ENCODE data around the gene CREB5.

DNA sequence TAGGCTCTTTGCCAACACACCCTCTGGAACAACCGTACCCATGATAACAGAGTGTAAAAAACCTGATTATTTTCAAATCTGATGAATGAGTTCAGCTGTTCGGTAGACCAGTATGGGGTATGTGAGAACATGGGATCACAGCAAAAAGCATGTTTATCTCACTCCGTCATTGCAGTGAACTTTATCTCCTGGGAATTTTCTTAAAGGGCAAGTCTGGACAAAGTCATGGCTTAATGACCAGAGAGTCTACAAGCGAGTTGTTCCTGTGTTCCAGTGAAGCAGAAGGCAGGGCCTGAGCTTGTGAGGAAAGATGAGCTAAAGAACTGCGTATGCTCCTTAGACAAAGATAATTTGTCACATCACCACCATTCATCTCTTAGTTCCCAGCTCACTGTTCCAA, 326.1 kb downstream of the CREB5 start:
- TF ChIP-seq, protein P1, sequence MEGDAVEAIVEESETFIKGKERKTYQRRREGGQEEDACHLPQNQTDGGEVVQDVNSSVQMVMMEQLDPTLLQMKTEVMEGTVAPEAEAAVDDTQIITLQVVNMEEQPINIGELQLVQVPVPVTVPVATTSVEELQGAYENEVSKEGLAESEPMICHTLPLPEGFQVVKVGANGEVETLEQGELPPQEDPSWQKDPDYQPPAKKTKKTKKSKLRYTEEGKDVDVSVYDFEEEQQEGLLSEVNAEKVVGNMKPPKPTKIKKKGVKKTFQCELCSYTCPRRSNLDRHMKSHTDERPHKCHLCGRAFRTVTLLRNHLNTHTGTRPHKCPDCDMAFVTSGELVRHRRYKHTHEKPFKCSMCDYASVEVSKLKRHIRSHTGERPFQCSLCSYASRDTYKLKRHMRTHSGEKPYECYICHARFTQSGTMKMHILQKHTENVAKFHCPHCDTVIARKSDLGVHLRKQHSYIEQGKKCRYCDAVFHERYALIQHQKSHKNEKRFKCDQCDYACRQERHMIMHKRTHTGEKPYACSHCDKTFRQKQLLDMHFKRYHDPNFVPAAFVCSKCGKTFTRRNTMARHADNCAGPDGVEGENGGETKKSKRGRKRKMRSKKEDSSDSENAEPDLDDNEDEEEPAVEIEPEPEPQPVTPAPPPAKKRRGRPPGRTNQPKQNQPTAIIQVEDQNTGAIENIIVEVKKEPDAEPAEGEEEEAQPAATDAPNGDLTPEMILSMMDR (IDR thresholded peaks at IDR 0.05): no peak
- no peak for TF ChIP-seq POLR2A (IDR thresholded peaks at IDR 0.05)
